T-cell (primary cell): Measurements from ENCODE around the gene ARHGAP10. TPM values are rescaled to one million over a fixed set of nuclear protein-coding genes. Genes with fewer than 3 reads are reported as not detected.
A peak's percentile ranks its signal among the peaks of the same experiment; 100 is the strongest.

Experiments
- ATAC-seq, 4 experiments: fragments of 200-7000 bp in 3 of 4; fragments of 150-1000 bp in 1 of 4; cut with Tn5 transposase; replicated peaks in 1 of 4; 1 replicate in 3 of 4; 2 replicates in 1 of 4; pipeline ENCODE4 v1.10.0; 2021; ENCODE audit warnings: moderate library complexity in 3 of 4, mild to moderate bottlenecking in 2 of 4, moderate number of reproducible peaks in 1 of 4
- CTCF ChIA-PET, 2 donors: fragments of 300-600 bp; sonication (Branson Sonifier 250); formaldehyde crosslinking; loops; one replicate each; lab custom pipeline; 2022; ENCODE audit warnings: antibody characterized with exemption in 2 of 2; lab: Charles Lee
- POLR2A ChIA-PET, 2 donors: fragments of 300-600 bp; sonication (Branson Sonifier 250); formaldehyde crosslinking; loops; one replicate each; lab custom pipeline; 2022; ENCODE audit warnings: antibody characterized with exemption in 2 of 2; lab: Charles Lee
- DNase-seq, 35 experiments: peaks; one replicate each; pipeline versions ENCODE4 v3.0.0 to v3.0.0-alpha.2; 2013 to 2023
- H3K27ac ChIP-seq: one replicate; pipeline ENCODE4 v1.5.1; 2013; ENCODE audit warnings: low read length
- H3K27me3 ChIP-seq, 2 experiments: replicated peaks in 1 of 2; 1 replicate in 1 of 2; 2 replicates in 1 of 2; pipeline versions ENCODE4 v1.6.1 to v1.7.0; 2013; ENCODE audit warnings: low read length in 1 of 2, mixed read lengths in 1 of 2; ENCODE audit not compliant: control insufficient read depth in 2 of 2, insufficient read depth in 2 of 2; ENCODE audit errors: extremely low read depth in 1 of 2
- H3K36me3 ChIP-seq, 2 donors: 1 replicate in 1 of 2; 2 replicates in 1 of 2; pipeline versions ENCODE4 v1.6.1 to v1.7.0; 2013; ENCODE audit warnings: low read length in 1 of 2; ENCODE audit not compliant: control insufficient read depth in 2 of 2, insufficient read depth in 1 of 2; ENCODE audit errors: extremely low read depth in 1 of 2
- H3K4me1 ChIP-seq, 2 experiments: 1 replicate in 1 of 2; 2 replicates in 1 of 2; pipeline versions ENCODE4 v1.6.1 to v1.7.0; 2013; ENCODE audit warnings: low read length in 2 of 2, mixed read lengths in 1 of 2; ENCODE audit not compliant: insufficient read depth in 2 of 2, control insufficient read depth in 1 of 2; ENCODE audit errors: extremely low read depth in 1 of 2
- H3K4me3 ChIP-seq, 2 donors: 1 replicate in 1 of 2; 2 replicates in 1 of 2; pipeline versions ENCODE4 v1.5.1 to v1.7.0; 2013; ENCODE audit warnings: mild to moderate bottlenecking in 2 of 2, low read length in 1 of 2, moderate library complexity in 1 of 2; ENCODE audit not compliant: control insufficient read depth in 1 of 2; ENCODE audit errors: extremely low read depth in 1 of 2
- H3K9me3 ChIP-seq: 2 replicates; pipeline ENCODE4 v1.7.0; 2013
- H3K27ac Mint-ChIP-seq, 2 donors: one replicate each; pipeline ENCODE4 v1.8.0; 2020 to 2021; ENCODE audit warnings: mild to moderate bottlenecking in 2 of 2, mixed read lengths in 2 of 2
- H3K27me3 Mint-ChIP-seq, 2 donors: one replicate each; pipeline ENCODE4 v1.8.0; 2021 to 2022; ENCODE audit warnings: mixed read lengths in 2 of 2
- H3K36me3 Mint-ChIP-seq: one replicate; pipeline ENCODE4 v1.8.0; 2021; ENCODE audit warnings: mixed read lengths
- H3K4me1 Mint-ChIP-seq, 3 donors: one replicate each; pipeline ENCODE4 v1.8.0; 2020 to 2022; ENCODE audit warnings: mixed read lengths in 3 of 3, mild to moderate bottlenecking in 1 of 3
- H3K4me3 Mint-ChIP-seq, 3 donors: one replicate each; pipeline ENCODE4 v1.8.0; 2020 to 2022; ENCODE audit warnings: mild to moderate bottlenecking in 3 of 3, mixed read lengths in 3 of 3, moderate library complexity in 3 of 3
- H3K9me3 Mint-ChIP-seq, 3 donors: one replicate each; pipeline ENCODE4 v1.8.0; 2020 to 2022; ENCODE audit warnings: mixed read lengths in 3 of 3
- WGBS: methylation state at CpG from one replicate; pipeline ENCODE4 v1.1.5; 2013; ENCODE audit warnings: missing lambda C conversion rate; ENCODE audit not compliant: insufficient coverage; 5-methylcytosine and 5-hydroxymethylcytosine counted together
- total RNA-seq, 35 experiments: library from RNA in 6 of 35; stranded (reverse) in 6 of 35; fragments of 120-200 nt in 1 of 35; gene quantifications; one replicate each; pipeline versions ENCODE4 v1.2.1 to v1.2.4 and lab custom pipeline; 2013 to 2026

The ARHGAP10 gene
- total RNA-seq, 5 donors from 2014 or later (not counting 1 experiment from before 2014, with no cell fraction given), result 6.2 to 7.7 (median 6.8) TPM

- Mint-ChIP-seq H3K27me3 (peaks cover 27 to 39% of the 10 kb centered on the region in 2 donors), H3K27ac (peak overlapping the region; percentile 16 to 37), H3K4me3 (no peak overlapping the region), H3K4me1 (peaks cover 0 to 14% (median 9%) of the 10 kb centered on the region in 3 donors), H3K36me3 (no peaks in the 10 kb centered on the region), H3K9me3 (no peaks in the 10 kb centered on the region)
- CTCF ChIA-PET, result interaction anchor here (0.6 to 0.7 kb wide), 2 partner anchors 518 to 683 kb away, joined by 3 to 4 read pairs; no protein-coding TSS in a partner anchor
- Histone ChIP-seq H3K27me3 (peaks cover 0 to 18% of the 10 kb centered on the region in 2 experiments), H3K36me3 (no peaks in the 10 kb centered on the region), H3K27ac (peak overlapping the region; percentile 12), H3K4me1 (peaks cover 0 to 3% of the 10 kb centered on the region in 2 experiments), H3K4me3 (no peak overlapping the region), H3K9me3 (no peaks in the 10 kb centered on the region)
- WGBS, result 20% methylated on average over 3 of the region's 4 CpGs
- DNase-seq (no peak), ATAC-seq (no peak)
- POLR2A ChIA-PET, result interaction anchor here in 1 of 2 donors (0.8 kb wide), 1 partner anchor 849 kb away, joined by 17 read pairs; no protein-coding TSS in a partner anchor
Observed at GRCh38 chr4:147689067-147689466, 42.8 kb upstream of the ARHGAP10 start.

- DNase-seq, result no peak
- Histone ChIP-seq H3K27ac (no peak overlapping the region), H3K9me3 (no peaks in the 10 kb centered on the region), H3K4me3 (no peak overlapping the region), H3K36me3 (no peaks in the 10 kb centered on the region), H3K4me1 (peaks cover 0 to 3% of the 10 kb centered on the region in 2 experiments), H3K27me3 (peaks cover 0 to 27% of the 10 kb centered on the region in 2 experiments)
- Mint-ChIP-seq H3K4me3 (no peak overlapping the region), H3K27me3 (peaks cover 22 to 42% of the 10 kb centered on the region in 2 donors), H3K9me3 (no peaks in the 10 kb centered on the region), H3K4me1 (peaks cover 0 to 5% (median 4%) of the 10 kb centered on the region in 3 donors), H3K36me3 (no peaks in the 10 kb centered on the region), H3K27ac (no peak overlapping the region)
- WGBS, result no CpG with 5 or more reads among the region's 2 CpGs
- no peak for ATAC-seq
- ChIA-PET POLR2A (no interaction called here), CTCF (no interaction called here)
Observed at GRCh38 chr4:147691820-147692219, 40.1 kb upstream of the ARHGAP10 start.

- ATAC-seq, result no peak
- no peak for DNase-seq
- no peak overlapping the region for H3K4me3 ChIP-seq
- no peak overlapping the region for H3K27ac ChIP-seq
- peaks cover 0 to 27% of the 10 kb centered on the region in 2 experiments for H3K27me3 ChIP-seq
- Mint-ChIP-seq H3K4me1 (peaks cover 0 to 5% (median 4%) of the 10 kb centered on the region in 3 donors), H3K27me3 (peaks cover 22 to 45% of the 10 kb centered on the region in 2 donors), H3K36me3 (no peaks in the 10 kb centered on the region), H3K27ac (no peak overlapping the region), H3K4me3 (no peak overlapping the region), H3K9me3 (no peaks in the 10 kb centered on the region)
- ChIA-PET CTCF (no interaction called here), POLR2A (interaction anchor here in 1 of 2 donors (0.6 to 0.7 kb wide), 2 partner anchors 38 to 359 kb away, joined by 5 to 9 read pairs; partner anchors contain the start of gene ARHGAP10)
- no CpG with 5 or more reads among the region's 3 CpGs for WGBS
- no peaks in the 10 kb centered on the region for H3K9me3 ChIP-seq
- no peaks in the 10 kb centered on the region for H3K36me3 ChIP-seq
- H3K4me1 ChIP-seq, result peaks cover 0 to 3% of the 10 kb centered on the region in 2 experiments
Observed at GRCh38 chr4:147693218-147693617, 38.7 kb upstream of the ARHGAP10 start.

- 83% methylated on average over 1 of the region's 1 CpG for WGBS
- H3K27ac ChIP-seq, result no peak overlapping the region
- DNase-seq (no peak), ATAC-seq (no peak)
- POLR2A ChIA-PET, result interaction anchor here in 1 of 2 donors (0.6 kb wide), 2 partner anchors 12 to 13 kb away, joined by 3 to 6 read pairs; partner anchors contain the start of gene PRMT9
- no peaks in the 10 kb centered on the region for H3K4me1 Mint-ChIP-seq
- H3K4me1 ChIP-seq, result no peaks in the 10 kb centered on the region
- H3K36me3 Mint-ChIP-seq, result no peaks in the 10 kb centered on the region
- H3K9me3 Mint-ChIP-seq, result peaks cover 0 to 4% (median 0%) of the 10 kb centered on the region in 3 donors
- H3K27ac Mint-ChIP-seq, result no peak overlapping the region
- no peak overlapping the region for H3K4me3 ChIP-seq
- no peaks in the 10 kb centered on the region for H3K36me3 ChIP-seq
- no peak overlapping the region for H3K4me3 Mint-ChIP-seq
- CTCF ChIA-PET, result interaction anchor here in 1 of 2 donors (1.0 kb wide), 1 partner anchor 170 kb away, joined by 3 read pairs; no protein-coding TSS in a partner anchor
- no peaks in the 10 kb centered on the region for H3K9me3 ChIP-seq
- H3K27me3 Mint-ChIP-seq, result peaks cover 16 to 31% of the 10 kb centered on the region in 2 donors
- H3K27me3 ChIP-seq, result peaks cover 0 to 19% of the 10 kb centered on the region in 2 experiments
Observed at GRCh38 chr4:147696866-147697265, 35.0 kb upstream of the ARHGAP10 start.

GRCh38 chr4:147704846-147705245, 27.0 kb upstream of the ARHGAP10 start:
- H3K27ac Mint-ChIP-seq, result no peak overlapping the region
- no peaks in the 10 kb centered on the region for H3K4me1 ChIP-seq
- POLR2A ChIA-PET, result no interaction called here
- no CpG with 5 or more reads among the region's 1 CpG for WGBS
- ATAC-seq (no peak), DNase-seq (no peak)
- peaks cover 0 to 3% (median 0%) of the 10 kb centered on the region in 3 donors for H3K9me3 Mint-ChIP-seq
- H3K4me3 ChIP-seq, result no peak overlapping the region
- no peaks in the 10 kb centered on the region for H3K36me3 ChIP-seq
- no peak overlapping the region for H3K4me3 Mint-ChIP-seq
- CTCF ChIA-PET, result interaction anchor here in 1 of 2 donors (1.2 kb wide), 1 partner anchor 162 kb away, joined by 7 read pairs; no protein-coding TSS in a partner anchor
- no peaks in the 10 kb centered on the region for H3K9me3 ChIP-seq
- H3K27me3 Mint-ChIP-seq, result peaks cover 0 to 1% of the 10 kb centered on the region in 2 donors
- no peaks in the 10 kb centered on the region for H3K27me3 ChIP-seq
- no peak overlapping the region for H3K27ac ChIP-seq
- peaks cover 0 to 7% (median 2%) of the 10 kb centered on the region in 3 donors for H3K4me1 Mint-ChIP-seq
- no peaks in the 10 kb centered on the region for H3K36me3 Mint-ChIP-seq

- ATAC-seq, result peak; percentile 43 to 74 (median 58)
- no peak overlapping the region for H3K27ac Mint-ChIP-seq
- ChIA-PET POLR2A (no interaction called here), CTCF (interaction anchor here (0.6 to 4.2 kb wide), 13 partner anchors 17 to 1061 kb away, joined by 3 to 65 read pairs (median 3); partner anchors contain the start of gene TMEM184C (in 1 of the 2))
- H3K36me3 Mint-ChIP-seq, result no peaks in the 10 kb centered on the region
- 100% methylated on average over 2 of the region's 7 CpGs for WGBS
- Histone ChIP-seq H3K4me1 (no peaks in the 10 kb centered on the region), H3K36me3 (no peaks in the 10 kb centered on the region), H3K9me3 (no peaks in the 10 kb centered on the region), H3K4me3 (no peak overlapping the region), H3K27me3 (no peaks in the 10 kb centered on the region), H3K27ac (no peak overlapping the region)
- H3K9me3 Mint-ChIP-seq, result no peaks in the 10 kb centered on the region
- peak in 32 of 35 experiments; percentile 11 to 77 (median 38) for DNase-seq
- H3K27me3 Mint-ChIP-seq, result peaks cover 0 to 1% of the 10 kb centered on the region in 2 donors
- H3K4me1 Mint-ChIP-seq, result peaks cover 0 to 7% (median 2%) of the 10 kb centered on the region in 3 donors
- no peak overlapping the region for H3K4me3 Mint-ChIP-seq
Observed at GRCh38 chr4:147707892-147708672, 23.8 kb upstream of the ARHGAP10 start.
